ENCODE measurements around the gene HDAC9. TPM values are rescaled to one million over a fixed set of nuclear protein-coding genes. Genes with fewer than 3 reads are reported as not detected.

Gene HDAC9
- total RNA-seq, 1 donor from 2014 or later = 32.4 TPM

- TF ChIP-seq, protein P1, sequence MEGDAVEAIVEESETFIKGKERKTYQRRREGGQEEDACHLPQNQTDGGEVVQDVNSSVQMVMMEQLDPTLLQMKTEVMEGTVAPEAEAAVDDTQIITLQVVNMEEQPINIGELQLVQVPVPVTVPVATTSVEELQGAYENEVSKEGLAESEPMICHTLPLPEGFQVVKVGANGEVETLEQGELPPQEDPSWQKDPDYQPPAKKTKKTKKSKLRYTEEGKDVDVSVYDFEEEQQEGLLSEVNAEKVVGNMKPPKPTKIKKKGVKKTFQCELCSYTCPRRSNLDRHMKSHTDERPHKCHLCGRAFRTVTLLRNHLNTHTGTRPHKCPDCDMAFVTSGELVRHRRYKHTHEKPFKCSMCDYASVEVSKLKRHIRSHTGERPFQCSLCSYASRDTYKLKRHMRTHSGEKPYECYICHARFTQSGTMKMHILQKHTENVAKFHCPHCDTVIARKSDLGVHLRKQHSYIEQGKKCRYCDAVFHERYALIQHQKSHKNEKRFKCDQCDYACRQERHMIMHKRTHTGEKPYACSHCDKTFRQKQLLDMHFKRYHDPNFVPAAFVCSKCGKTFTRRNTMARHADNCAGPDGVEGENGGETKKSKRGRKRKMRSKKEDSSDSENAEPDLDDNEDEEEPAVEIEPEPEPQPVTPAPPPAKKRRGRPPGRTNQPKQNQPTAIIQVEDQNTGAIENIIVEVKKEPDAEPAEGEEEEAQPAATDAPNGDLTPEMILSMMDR (IDR thresholded peaks at IDR 0.05) = no peak
- TF ChIP-seq POLR2A (IDR thresholded peaks at IDR 0.05) (no peak), POLR2AphosphoS5 (IDR thresholded peaks at IDR 0.05; ENCODE audit: insufficient read depth in 1 of 2, low read depth in 1 of 2) (no peak)
- intact Hi-C loops (cut with DNase I) = no loop called here
- Histone ChIP-seq H3K9me3 (no peaks in the 10 kb centered on the region), H3K4me1 (no peaks in the 10 kb centered on the region), H3K4me3 (no peak overlapping the region), H3K27ac (no peak overlapping the region), H3K36me3 (no peaks in the 10 kb centered on the region), H3K27me3 (no peaks in the 10 kb centered on the region)
- DNase-seq (ENCODE audit: extremely low spot score in 2 of 2) = no peak
Observed at GRCh38 chr7:18768256-18768655, 272.7 kb downstream of the HDAC9 start.

- H3K9me3 ChIP-seq = no peaks in the 10 kb centered on the region
- intact Hi-C loops (cut with DNase I) = no loop called here
- TF ChIP-seq, protein P1 (IDR thresholded peaks at IDR 0.05) = no peak
- TF ChIP-seq POLR2A (IDR thresholded peaks at IDR 0.05) (no peak), POLR2AphosphoS5 (IDR thresholded peaks at IDR 0.05; ENCODE audit: insufficient read depth in 1 of 2, low read depth in 1 of 2) (no peak)
- H3K27ac ChIP-seq = no peak overlapping the region
- no peak overlapping the region for H3K4me3 ChIP-seq
- no peaks in the 10 kb centered on the region for H3K4me1 ChIP-seq
- no peak for DNase-seq (ENCODE audit: extremely low spot score in 2 of 2)
- no peaks in the 10 kb centered on the region for H3K27me3 ChIP-seq
- no peaks in the 10 kb centered on the region for H3K36me3 ChIP-seq
Observed at GRCh38 chr7:18770154-18770811, 274.7 kb downstream of the HDAC9 start.

GRCh38 chr7:18770822-18771221 lies 275.3 kb downstream of the HDAC9 start:
- Histone ChIP-seq H3K9me3 (no peaks in the 10 kb centered on the region), H3K27ac (no peak overlapping the region), H3K4me3 (no peak overlapping the region), H3K4me1 (no peaks in the 10 kb centered on the region), H3K36me3 (no peaks in the 10 kb centered on the region), H3K27me3 (no peaks in the 10 kb centered on the region)
- intact Hi-C loops (cut with DNase I) = no loop called here
- no peak for DNase-seq (ENCODE audit: extremely low spot score in 2 of 2)
- TF ChIP-seq POLR2A (IDR thresholded peaks at IDR 0.05) (no peak), POLR2AphosphoS5 (IDR thresholded peaks at IDR 0.05; ENCODE audit: insufficient read depth in 1 of 2, low read depth in 1 of 2) (no peak)
- TF ChIP-seq, protein P1 (IDR thresholded peaks at IDR 0.05) = no peak

- H3K27ac ChIP-seq = no peak overlapping the region
- intact Hi-C loops (cut with DNase I) = no loop called here
- H3K27me3 ChIP-seq = no peaks in the 10 kb centered on the region
- TF ChIP-seq POLR2A (IDR thresholded peaks at IDR 0.05) = no peak
- TF ChIP-seq, protein P1 (IDR thresholded peaks at IDR 0.05) = no peak
- no peak for TF ChIP-seq POLR2AphosphoS5 (IDR thresholded peaks at IDR 0.05; ENCODE audit: insufficient read depth in 1 of 2, low read depth in 1 of 2)
- no peaks in the 10 kb centered on the region for H3K9me3 ChIP-seq
- DNase-seq (ENCODE audit: extremely low spot score in 2 of 2) = no peak
- H3K4me1 ChIP-seq = no peaks in the 10 kb centered on the region
- H3K4me3 ChIP-seq = no peak overlapping the region
- H3K36me3 ChIP-seq = no peaks in the 10 kb centered on the region
Observed at GRCh38 chr7:18771834-18772566, 276.5 kb downstream of the HDAC9 start.

DNA sequence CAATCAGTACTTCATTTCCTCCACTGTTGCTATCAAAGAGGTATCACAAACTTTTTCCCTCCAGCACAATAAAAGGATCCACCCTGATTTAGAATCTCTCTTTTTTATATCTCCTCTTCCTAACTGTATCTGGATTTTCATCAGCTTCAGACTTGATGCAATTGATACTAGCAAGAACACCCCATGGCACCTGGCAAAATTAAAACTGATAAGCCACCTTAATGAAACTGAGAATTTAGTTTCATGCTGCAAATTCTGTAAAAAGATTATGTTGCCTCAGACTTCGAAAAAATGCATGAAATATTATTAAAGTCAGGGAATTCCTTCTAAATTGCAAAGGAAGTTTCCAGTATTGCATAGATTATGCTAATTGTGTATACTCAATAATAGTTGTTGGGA lies 277.0 kb downstream of the HDAC9 start:
- TF ChIP-seq, protein P1 (IDR thresholded peaks at IDR 0.05) = no peak
- TF ChIP-seq POLR2A (IDR thresholded peaks at IDR 0.05) (no peak), POLR2AphosphoS5 (IDR thresholded peaks at IDR 0.05; ENCODE audit: insufficient read depth in 1 of 2, low read depth in 1 of 2) (no peak)
- Histone ChIP-seq H3K4me3 (no peak overlapping the region), H3K4me1 (no peaks in the 10 kb centered on the region), H3K27me3 (no peaks in the 10 kb centered on the region), H3K36me3 (no peaks in the 10 kb centered on the region), H3K27ac (no peak overlapping the region), H3K9me3 (no peaks in the 10 kb centered on the region)
- no peak for DNase-seq (ENCODE audit: extremely low spot score in 2 of 2)
- intact Hi-C loops (cut with DNase I) = no loop called here

Measured in vagina (tissue), 2 donors.